CD4-positive, alpha-beta T cell (primary cell): ENCODE results near the gene PANK3. TPM values are rescaled to one million over a fixed set of nuclear protein-coding genes. Genes with fewer than 3 reads are reported as not detected.

Source experiments
- ATAC-seq: fragments of 200-7000 bp; cut with Tn5 transposase; one replicate; pipeline ENCODE4 v1.10.0; 2022; ENCODE audit warnings: mild to moderate bottlenecking; ENCODE audit not compliant: poor library complexity
- CTCF ChIA-PET: fragments of 350-600 bp; sonication (Branson Sonifier 250); formaldehyde crosslinking; loops from one replicate; lab custom pipeline; 2021; ENCODE audit warnings: antibody characterized with exemption, inconsistent platforms; lab: Charles Lee
- POLR2A ChIA-PET: fragments of 350-600 bp; sonication (Branson Sonifier 250); formaldehyde crosslinking; loops from one replicate; lab custom pipeline; 2021; ENCODE audit warnings: antibody characterized with exemption, inconsistent platforms; lab: Charles Lee
- DNase-seq, 14 experiments: peaks; one replicate each; pipeline ENCODE4 v3.0.0-alpha.2; 2013 to 2020; ENCODE audit warnings: mixed read lengths in 2 of 14
- H3K27ac ChIP-seq, 2 donors: one replicate each; pipeline versions ENCODE4 v1.5.1 to v1.7.0; 2013; ENCODE audit warnings: low read length in 2 of 2, low read depth in 1 of 2, mild to moderate bottlenecking in 1 of 2
- H3K27me3 ChIP-seq, 2 experiments: 1 replicate in 1 of 2; 2 replicates in 1 of 2; pipeline versions ENCODE4 v1.6.1 to v1.7.0; 2013; ENCODE audit warnings: low read length in 2 of 2, control low read depth in 1 of 2, mild to moderate bottlenecking in 1 of 2, moderate library complexity in 1 of 2; ENCODE audit not compliant: insufficient read depth in 2 of 2, control insufficient read depth in 1 of 2
- H3K36me3 ChIP-seq: one replicate; pipeline ENCODE4 v1.6.1; 2013; ENCODE audit warnings: low read length, control low read depth; ENCODE audit not compliant: insufficient read depth
- H3K4me1 ChIP-seq: one replicate; pipeline ENCODE4 v1.6.1; 2013; ENCODE audit warnings: low read length, control low read depth; ENCODE audit not compliant: insufficient read depth
- H3K4me3 ChIP-seq: one replicate; pipeline ENCODE4 v1.5.1; 2013; ENCODE audit warnings: mild to moderate bottlenecking, low read length, moderate library complexity
- H3K9me3 ChIP-seq, 2 experiments: 1 replicate in 1 of 2; 2 replicates in 1 of 2; pipeline versions ENCODE4 v1.6.1 to v1.7.0; 2013; ENCODE audit warnings: low read length in 2 of 2, mild to moderate bottlenecking in 2 of 2, control low read depth in 1 of 2, moderate library complexity in 1 of 2; ENCODE audit not compliant: control insufficient read depth in 1 of 2, insufficient read depth in 1 of 2
- H3K27ac Mint-ChIP-seq: one replicate; pipeline ENCODE4 v1.8.0; 2020; ENCODE audit warnings: mixed read lengths
- H3K27me3 Mint-ChIP-seq: one replicate; pipeline ENCODE4 v1.8.0; 2021; ENCODE audit warnings: mixed read lengths
- H3K36me3 Mint-ChIP-seq: one replicate; pipeline ENCODE4 v1.8.0; 2021; ENCODE audit warnings: low read depth, mixed read lengths
- H3K4me1 Mint-ChIP-seq: one replicate; pipeline ENCODE4 v1.8.0; 2021; ENCODE audit warnings: low read depth, mixed read lengths
- H3K4me3 Mint-ChIP-seq: one replicate; pipeline ENCODE4 v1.8.0; 2020; ENCODE audit warnings: mild to moderate bottlenecking, mixed read lengths
- H3K9me3 Mint-ChIP-seq: one replicate; pipeline ENCODE4 v1.8.0; 2020; ENCODE audit warnings: mixed read lengths
- intact Hi-C, 2 experiments: fragments of 100-400 bp; cut with DNase I in 1 of 2; cut with micrococcal nuclease in 1 of 2; formaldehyde crosslinking; loops; one replicate each; pipeline versions ENCODE4 v1.15.1 to v1.9.0; 2023 to 2025; cut with DNase I, micrococcal nuclease
- total RNA-seq, 174 experiments: library from RNA in 2 of 174; stranded (reverse) in 2 of 174; gene quantifications; one replicate each; pipeline ENCODE4 v1.2.3 and lab custom pipeline; 2021 to 2026
- TF ChIP-seq, protein P1 (sequence below): fragments of 200-600 bp; IDR thresholded peaks from one replicate; pipeline ENCODE4 v1.8.0; 2022; ENCODE audit warnings: antibody characterized with exemption, mild to moderate bottlenecking

PANK3 gene
- total RNA-seq, 2 experiments from 2014 or later = 34.2 to 34.7 TPM

DNA sequence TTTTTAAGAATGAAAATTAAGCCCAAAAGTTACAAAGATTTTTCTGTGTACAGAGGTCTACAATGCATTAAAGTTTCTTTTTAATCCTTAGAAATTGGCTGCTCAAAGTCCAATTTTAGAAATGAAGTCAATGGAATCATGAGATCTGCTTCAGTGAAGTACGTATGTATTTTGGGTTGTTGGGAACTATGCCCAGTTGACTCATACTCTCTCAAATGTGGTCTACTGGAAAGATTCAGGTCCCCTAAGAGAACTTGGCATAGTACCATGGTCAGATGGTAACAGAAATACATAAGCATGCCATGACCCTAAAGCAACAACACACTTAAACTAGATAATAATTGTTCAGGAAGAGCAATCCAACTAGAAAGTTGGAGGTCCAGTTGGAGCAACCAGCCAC, 27.0 kb downstream of the PANK3 start:
- no peak overlapping the region for H3K4me3 ChIP-seq
- H3K36me3 Mint-ChIP-seq = peaks cover 89% of the 10 kb centered on the region
- no peak for ATAC-seq
- ChIA-PET POLR2A (no interaction called here), CTCF (no interaction called here)
- H3K27me3 Mint-ChIP-seq = no peaks in the 10 kb centered on the region
- H3K27ac Mint-ChIP-seq = no peak overlapping the region
- H3K9me3 Mint-ChIP-seq = no peaks in the 10 kb centered on the region
- no peak for DNase-seq
- H3K4me1 ChIP-seq = no peaks in the 10 kb centered on the region
- no peak overlapping the region for H3K27ac ChIP-seq
- H3K36me3 ChIP-seq = peaks cover 43% of the 10 kb centered on the region
- TF ChIP-seq, protein P1, sequence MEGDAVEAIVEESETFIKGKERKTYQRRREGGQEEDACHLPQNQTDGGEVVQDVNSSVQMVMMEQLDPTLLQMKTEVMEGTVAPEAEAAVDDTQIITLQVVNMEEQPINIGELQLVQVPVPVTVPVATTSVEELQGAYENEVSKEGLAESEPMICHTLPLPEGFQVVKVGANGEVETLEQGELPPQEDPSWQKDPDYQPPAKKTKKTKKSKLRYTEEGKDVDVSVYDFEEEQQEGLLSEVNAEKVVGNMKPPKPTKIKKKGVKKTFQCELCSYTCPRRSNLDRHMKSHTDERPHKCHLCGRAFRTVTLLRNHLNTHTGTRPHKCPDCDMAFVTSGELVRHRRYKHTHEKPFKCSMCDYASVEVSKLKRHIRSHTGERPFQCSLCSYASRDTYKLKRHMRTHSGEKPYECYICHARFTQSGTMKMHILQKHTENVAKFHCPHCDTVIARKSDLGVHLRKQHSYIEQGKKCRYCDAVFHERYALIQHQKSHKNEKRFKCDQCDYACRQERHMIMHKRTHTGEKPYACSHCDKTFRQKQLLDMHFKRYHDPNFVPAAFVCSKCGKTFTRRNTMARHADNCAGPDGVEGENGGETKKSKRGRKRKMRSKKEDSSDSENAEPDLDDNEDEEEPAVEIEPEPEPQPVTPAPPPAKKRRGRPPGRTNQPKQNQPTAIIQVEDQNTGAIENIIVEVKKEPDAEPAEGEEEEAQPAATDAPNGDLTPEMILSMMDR = no peak
- intact Hi-C loops = no loop called here
- peaks cover 0 to under 1% of the 10 kb centered on the region in 2 experiments for H3K9me3 ChIP-seq
- no peaks in the 10 kb centered on the region for H3K4me1 Mint-ChIP-seq
- no peaks in the 10 kb centered on the region for H3K27me3 ChIP-seq
- no peak overlapping the region for H3K4me3 Mint-ChIP-seq

DNA sequence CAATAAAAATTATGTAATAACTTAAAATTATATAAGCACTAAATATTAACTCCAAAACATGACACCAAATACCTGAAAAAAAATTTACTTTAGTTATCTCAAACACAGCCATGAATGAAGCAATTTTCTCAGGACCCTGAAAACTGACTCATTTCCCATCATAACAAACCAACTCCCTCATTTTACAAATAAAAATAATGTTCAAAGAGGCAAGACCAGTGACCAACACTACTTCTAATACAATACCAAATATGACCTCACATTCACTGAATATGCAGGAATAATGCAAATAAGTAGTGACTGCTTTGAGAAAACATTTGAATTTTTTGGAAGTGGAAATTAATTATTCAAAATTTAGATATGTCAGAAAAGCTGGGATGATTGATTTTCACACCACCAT, 28.5 kb downstream of the PANK3 start:
- DNase-seq = no peak
- Mint-ChIP-seq H3K9me3 (no peaks in the 10 kb centered on the region), H3K4me3 (no peak overlapping the region), H3K27ac (no peak overlapping the region), H3K4me1 (no peaks in the 10 kb centered on the region), H3K36me3 (peaks cover 78% of the 10 kb centered on the region), H3K27me3 (no peaks in the 10 kb centered on the region)
- H3K36me3 ChIP-seq = peaks cover 30% of the 10 kb centered on the region
- no peak overlapping the region for H3K4me3 ChIP-seq
- H3K9me3 ChIP-seq = peaks cover 0 to 8% of the 10 kb centered on the region in 2 experiments
- H3K27me3 ChIP-seq = no peaks in the 10 kb centered on the region
- ChIA-PET POLR2A (no interaction called here), CTCF (no interaction called here)
- ATAC-seq = no peak
- H3K4me1 ChIP-seq = no peaks in the 10 kb centered on the region
- H3K27ac ChIP-seq = no peak overlapping the region
- intact Hi-C loops = no loop called here
- TF ChIP-seq, protein P1 = no peak

DNA sequence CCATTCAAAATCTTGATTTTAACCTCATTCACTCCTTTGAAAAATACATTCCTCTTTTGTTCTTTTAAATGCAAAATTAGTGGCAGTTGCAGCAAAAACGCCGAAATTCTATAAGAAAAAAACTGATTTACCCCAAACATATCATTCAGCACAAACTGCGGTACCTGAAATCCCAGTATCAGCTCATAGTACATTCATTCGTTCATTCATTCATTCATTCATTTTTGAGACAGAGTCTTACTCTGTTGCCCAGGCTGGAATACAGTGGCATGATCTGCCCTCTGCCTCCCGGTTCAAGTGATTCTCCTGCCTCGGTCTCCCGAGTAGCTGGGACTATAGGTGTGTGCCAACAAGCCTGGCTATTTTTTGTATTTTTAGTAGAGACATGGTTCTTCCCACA, 29.6 kb downstream of the PANK3 start:
- Histone ChIP-seq H3K4me3 (no peak overlapping the region), H3K4me1 (no peaks in the 10 kb centered on the region), H3K27me3 (no peaks in the 10 kb centered on the region), H3K27ac (no peak overlapping the region), H3K9me3 (peaks cover 0 to 8% of the 10 kb centered on the region in 2 experiments), H3K36me3 (peaks cover 25% of the 10 kb centered on the region)
- ChIA-PET CTCF (no interaction called here), POLR2A (no interaction called here)
- H3K36me3 Mint-ChIP-seq = peaks cover 76% of the 10 kb centered on the region
- DNase-seq (no peak), ATAC-seq (no peak)
- H3K4me3 Mint-ChIP-seq = no peak overlapping the region
- no peaks in the 10 kb centered on the region for H3K27me3 Mint-ChIP-seq
- H3K9me3 Mint-ChIP-seq = peaks cover 5% of the 10 kb centered on the region
- H3K4me1 Mint-ChIP-seq = no peaks in the 10 kb centered on the region
- TF ChIP-seq, protein P1 = no peak
- no peak overlapping the region for H3K27ac Mint-ChIP-seq
- intact Hi-C loops = no loop called here
